Peyer's patch (tissue), 4 donors: Measurements from ENCODE around the gene TTC31. TPM values are rescaled to one million over a fixed set of nuclear protein-coding genes. Genes with fewer than 3 reads are reported as not detected.

ENCODE experiments used
- DNase-seq, 3 donors: peaks; one replicate each; pipeline ENCODE4 v3.0.0-alpha.2; 2017 to 2019
- H3K27ac ChIP-seq, 4 donors: fragments of 200-600 bp; sonication (generic); one replicate each; pipeline ENCODE4 v1.5.1; 2016 to 2019
- H3K27me3 ChIP-seq, 2 donors: fragments of 200-600 bp; sonication (generic); one replicate each; pipeline ENCODE4 v1.5.1; 2019
- H3K36me3 ChIP-seq, 3 donors: fragments of 200-600 bp; sonication (generic); one replicate each; pipeline ENCODE4 v1.5.1; 2016 to 2019
- H3K4me1 ChIP-seq, 4 donors: fragments of 200-600 bp; sonication (generic); one replicate each; pipeline ENCODE4 v1.5.1; 2016 to 2019
- H3K4me3 ChIP-seq, 4 donors: fragments of 200-600 bp; sonication (generic); 1 replicate in 3 of 4; 2 replicates in 1 of 4; pipeline ENCODE4 v1.5.1; 2016 to 2019; ENCODE audit warnings: mild to moderate bottlenecking in 1 of 4
- H3K9me3 ChIP-seq, 4 donors: fragments of 200-600 bp; sonication (generic); one replicate each; pipeline ENCODE4 v1.5.1; 2016 to 2019; ENCODE audit warnings: mild to moderate bottlenecking in 1 of 4
- CTCF ChIP-seq, 6 experiments: fragments of 450-650 bp in 4 of 6; fragments of 200-600 bp in 2 of 6; sonication (generic) in 1 of 6; IDR thresholded peaks; one replicate each; pipeline ENCODE4 v1.5.1; 2017 to 2019; ENCODE audit warnings: antibody characterized with exemption in 6 of 6, mild to moderate bottlenecking in 3 of 6, moderate library complexity in 1 of 6
- POLR2A ChIP-seq, 2 donors: fragments of 450-650 bp; IDR thresholded peaks; one replicate each; pipeline ENCODE4 v1.5.1; 2017; ENCODE audit warnings: antibody characterized with exemption in 2 of 2, mild to moderate bottlenecking in 2 of 2, moderate library complexity in 2 of 2
- total RNA-seq, 4 donors: library from RNA; depleted of rRNA; stranded (reverse); fragments of >200 nt; gene quantifications; one replicate each; pipeline ENCODE4 v1.1.0, GENCODE V29; 2016

TTC31 gene
- total RNA-seq, 4 donors from 2014 or later: 42.9 to 79.5 (median 65.2) TPM

DNA sequence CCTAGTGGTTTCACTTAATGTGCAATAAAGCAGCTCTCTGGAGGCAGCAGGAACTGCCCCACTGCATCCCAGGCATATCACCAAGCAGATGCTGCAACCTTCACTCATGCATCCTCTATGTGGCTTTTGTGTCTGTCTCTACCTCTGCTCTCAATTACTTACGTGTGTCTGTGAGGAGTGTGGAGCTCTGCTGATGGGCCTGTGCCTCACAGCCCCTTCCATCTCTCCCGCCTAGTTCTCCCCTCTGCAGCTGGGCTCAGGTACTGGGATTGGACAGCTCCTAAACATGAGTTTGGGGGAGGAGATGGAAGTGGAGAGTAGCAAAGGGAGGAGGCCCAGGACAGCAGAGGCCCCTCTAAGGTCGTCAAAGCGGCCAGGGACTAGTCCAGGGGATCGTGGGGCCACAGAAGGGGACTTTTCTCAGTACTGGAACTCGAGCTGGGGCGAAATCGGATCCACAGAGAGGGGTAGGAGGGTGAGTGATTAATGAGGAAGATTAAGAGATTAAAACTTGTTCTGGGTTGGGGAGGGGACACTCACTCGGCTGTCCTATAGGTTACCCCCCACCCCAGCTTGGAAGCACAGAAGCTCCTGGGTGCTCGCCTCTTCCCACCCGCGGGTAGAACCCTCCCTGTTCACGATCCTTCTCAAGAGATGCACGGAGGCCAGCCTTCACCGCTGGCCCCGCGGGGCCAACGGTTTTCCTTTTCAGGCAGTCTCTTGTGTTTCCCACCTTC lies 18.6 kb downstream of the TTC31 start:
- Histone ChIP-seq H3K4me1 (peaks cover 3 to 74% (median 27%) of the 10 kb centered on the region in 4 donors), H3K27ac (no peak overlapping the region), H3K27me3 (no peaks in the 10 kb centered on the region), H3K9me3 (no peaks in the 10 kb centered on the region), H3K4me3 (peak overlapping the region in 3 of 4 donors; percentile 37 to 85 (median 60)), H3K36me3 (peaks cover 0 to 13% (median 0%) of the 10 kb centered on the region in 3 donors)
- TF ChIP-seq POLR2A (IDR thresholded peaks at IDR 0.05): no peak
- no peak for TF ChIP-seq CTCF (IDR thresholded peaks at IDR 0.05)
- DNase-seq: no peak

DNA sequence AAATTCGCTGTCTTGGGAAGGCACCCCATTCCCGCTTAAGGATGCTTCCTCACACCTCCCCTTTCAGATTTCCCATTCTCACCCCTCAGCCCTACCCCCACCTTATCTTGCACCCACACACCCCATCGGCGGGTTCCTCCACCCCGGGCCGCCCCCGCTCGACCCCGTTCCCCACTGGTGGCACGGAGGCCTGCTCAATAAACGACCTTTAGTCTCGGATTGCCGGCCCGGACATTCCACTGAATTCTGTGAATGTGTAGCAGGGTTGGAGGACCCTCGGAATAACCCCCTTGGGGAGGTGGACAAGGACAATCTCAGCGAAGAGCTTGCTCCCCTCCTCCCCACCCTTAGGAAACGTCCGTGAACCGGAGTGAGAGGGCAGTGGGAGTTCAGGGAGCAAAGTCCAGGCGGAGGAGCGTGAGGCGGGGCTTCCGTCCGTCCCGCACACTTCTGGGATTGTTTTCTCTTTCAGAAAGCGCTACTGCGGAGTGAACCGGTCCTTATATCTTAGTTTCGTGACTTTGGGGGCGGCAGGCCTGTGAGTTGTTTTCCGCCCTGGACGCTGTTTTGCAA lies 19.4 kb downstream of the TTC31 start:
- Histone ChIP-seq H3K4me1 (peaks cover 3 to 79% (median 29%) of the 10 kb centered on the region in 4 donors), H3K4me3 (peak overlapping the region; percentile 37 to 85 (median 54)), H3K27ac (peak overlapping the region; percentile 67 to 94 (median 91)), H3K9me3 (no peaks in the 10 kb centered on the region), H3K27me3 (no peaks in the 10 kb centered on the region), H3K36me3 (peaks cover 0 to 13% (median 0%) of the 10 kb centered on the region in 3 donors)
- TF ChIP-seq POLR2A (IDR thresholded peaks at IDR 0.05) (peak; percentile 66 to 69), CTCF (IDR thresholded peaks at IDR 0.05) (no peak)
- DNase-seq: peak in 2 of 3 donors; percentile 83 to 85

- Histone ChIP-seq H3K27me3 (no peaks in the 10 kb centered on the region), H3K4me1 (peaks cover 3 to 75% (median 25%) of the 10 kb centered on the region in 4 donors), H3K27ac (peak overlapping the region; percentile 67 to 94 (median 91)), H3K36me3 (peaks cover 0 to 13% (median 0%) of the 10 kb centered on the region in 3 donors), H3K9me3 (no peaks in the 10 kb centered on the region), H3K4me3 (peak overlapping the region; percentile 37 to 85 (median 54))
- DNase-seq: peak; percentile 67 to 93 (median 91)
- TF ChIP-seq POLR2A (IDR thresholded peaks at IDR 0.05) (peak; percentile 92), CTCF (IDR thresholded peaks at IDR 0.05) (peak in 4 of 6 experiments; percentile 16 to 48 (median 22))
Measured at GRCh38 chr2:74502720-74503505, 20.0 kb downstream of the TTC31 start.

GRCh38 chr2:74503506-74504475 lies 20.9 kb downstream of the TTC31 start:
- peak in 1 of 3 donors; percentile 50 for DNase-seq
- peak overlapping the region; percentile 37 to 85 (median 54) for H3K4me3 ChIP-seq
- no peaks in the 10 kb centered on the region for H3K9me3 ChIP-seq
- H3K36me3 ChIP-seq: peaks cover 0 to 13% (median 0%) of the 10 kb centered on the region in 3 donors
- TF ChIP-seq CTCF (IDR thresholded peaks at IDR 0.05) (no peak), POLR2A (IDR thresholded peaks at IDR 0.05) (no peak)
- peak overlapping the region; percentile 67 to 94 (median 91) for H3K27ac ChIP-seq
- no peaks in the 10 kb centered on the region for H3K27me3 ChIP-seq
- peaks cover 2 to 73% (median 21%) of the 10 kb centered on the region in 4 donors for H3K4me1 ChIP-seq
